ENCODE measurements around the gene PLRG1. TPM values are rescaled to one million over a fixed set of nuclear protein-coding genes. Genes with fewer than 3 reads are reported as not detected.
"Not testable (repeated sequence)": the region's sequence is repeated elsewhere in the genome, so short reads cannot be mapped to it uniquely, and the experiment has no call there.

The PLRG1 gene
- total and polyA plus RNA-seq, 2 of the 8 experiments (the other 6 are each of a cell fraction or from before 2014, with no cell fraction given) = 63.5 to 108 TPM

DNA sequence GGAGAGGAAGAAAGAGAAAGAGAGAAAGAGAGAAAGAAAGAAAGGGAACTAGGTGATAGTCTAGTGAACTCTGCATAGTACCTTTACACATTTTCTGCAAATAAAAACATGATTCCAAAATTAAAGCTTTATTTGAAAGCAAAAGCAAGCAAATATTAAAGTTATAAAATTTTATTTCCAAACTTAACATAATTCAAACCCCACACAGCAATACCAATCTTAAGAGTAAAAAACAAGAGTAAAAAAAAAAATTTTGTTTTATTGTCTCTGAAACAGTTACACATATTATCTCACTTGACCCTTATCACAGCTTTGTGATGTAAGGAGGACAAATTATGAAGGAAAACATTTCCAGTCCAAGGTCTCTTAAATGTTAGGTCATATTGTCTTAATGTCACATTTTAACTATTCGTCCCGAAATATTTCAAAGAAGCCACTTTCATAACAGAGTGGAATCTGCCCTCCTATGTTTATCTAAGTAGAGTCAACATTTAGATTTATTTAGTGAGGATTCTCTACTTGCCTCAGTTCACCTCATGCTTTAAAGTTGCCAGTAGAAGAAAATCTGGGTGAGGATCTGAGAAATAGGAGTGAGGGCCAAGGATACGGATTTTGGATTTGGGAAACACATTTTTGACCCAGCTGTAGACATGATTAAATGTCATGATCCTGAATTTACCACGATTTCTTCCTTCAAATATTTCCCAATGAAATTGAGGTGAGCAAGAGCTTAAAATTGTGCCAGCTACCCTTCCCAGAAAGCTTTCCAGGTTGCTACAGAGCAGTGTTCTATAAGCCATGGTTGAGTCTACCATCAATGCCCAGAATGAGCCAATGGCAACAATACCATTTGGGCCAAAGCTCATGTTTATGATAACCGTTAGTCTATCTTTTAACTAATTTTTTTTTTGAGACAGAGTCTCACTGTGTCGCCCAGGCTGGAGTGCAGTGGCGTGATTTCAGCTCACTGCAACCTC is 47.9 kb upstream of the PLRG1 start (continued):
- TF ChIP-seq, protein P1, sequence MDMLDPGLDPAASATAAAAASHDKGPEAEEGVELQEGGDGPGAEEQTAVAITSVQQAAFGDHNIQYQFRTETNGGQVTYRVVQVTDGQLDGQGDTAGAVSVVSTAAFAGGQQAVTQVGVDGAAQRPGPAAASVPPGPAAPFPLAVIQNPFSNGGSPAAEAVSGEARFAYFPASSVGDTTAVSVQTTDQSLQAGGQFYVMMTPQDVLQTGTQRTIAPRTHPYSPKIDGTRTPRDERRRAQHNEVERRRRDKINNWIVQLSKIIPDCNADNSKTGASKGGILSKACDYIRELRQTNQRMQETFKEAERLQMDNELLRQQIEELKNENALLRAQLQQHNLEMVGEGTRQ (IDR thresholded peaks at IDR 0.05; ENCODE audit: low read length) = no peak
- TF ChIP-seq RAD21 (IDR thresholded peaks at IDR 0.05 in 1 of 2, conservative IDR thresholded peaks at IDR 0.05 in 1 of 2; ENCODE audit: low read depth in 2 of 2, low read length in 2 of 2) = no peak
- no peak for TF ChIP-seq TAF7 (optimal IDR thresholded peaks at IDR 0.05; ENCODE audit: borderline replicate concordance, low read depth, low read length)
- TF ChIP-seq KDM5A (IDR thresholded peaks at IDR 0.05; ENCODE audit: low read length) = no peak

DNA sequence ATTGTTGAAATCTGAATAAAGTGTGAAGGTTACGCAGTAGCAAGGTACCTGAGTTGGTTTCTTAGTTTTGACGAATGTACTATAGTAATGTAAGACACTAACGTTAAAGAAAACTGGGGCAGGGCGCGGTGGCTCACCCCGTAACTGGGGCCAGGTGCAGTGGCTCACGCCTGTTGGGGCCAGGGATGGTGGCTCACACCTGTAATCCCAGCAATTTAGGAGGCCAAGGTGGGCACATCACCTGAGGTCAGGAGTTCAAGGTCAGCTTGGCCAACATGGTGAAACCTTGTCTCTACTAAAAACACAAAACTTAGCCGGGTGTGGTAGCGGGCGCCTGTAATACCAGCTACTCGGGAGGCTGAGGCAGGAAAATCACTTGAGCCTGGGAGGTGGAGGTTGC is 47.1 kb upstream of the PLRG1 start:
- H2AK5ac ChIP-seq (ENCODE audit: low read depth, low read length); H4K91ac ChIP-seq (replicated peaks; ENCODE audit: insufficient read length, low read length); H4K20me1 ChIP-seq (replicated peaks in 1 of 2; ENCODE audit: control insufficient read depth in 1 of 2, insufficient read depth in 2 of 2, low read length in 2 of 2); CTCF ChIA-PET (ENCODE audit: partially characterized antibody); H3K9me3 ChIP-seq (ENCODE audit: insufficient read depth in 2 of 2, low read depth in 1 of 2, low read length in 1 of 2); H3K4me3 ChIP-seq (ENCODE audit: extremely low read depth in 1 of 4, insufficient read depth in 2 of 4, low read depth in 3 of 4, low read length in 4 of 4); H3K79me2 ChIP-seq (ENCODE audit: control insufficient read depth in 1 of 2, insufficient read depth in 2 of 2, low read length in 2 of 2); H2BK15ac ChIP-seq (ENCODE audit: low read length); H3K79me1 ChIP-seq (ENCODE audit: low read depth, low read length); H3K18ac ChIP-seq (ENCODE audit: extremely low read depth, low read length); H3K9ac ChIP-seq (replicated peaks in 1 of 4; ENCODE audit: extremely low read depth in 1 of 4, low read depth in 3 of 4, low read length in 3 of 4); H3K56ac ChIP-seq (replicated peaks; ENCODE audit: insufficient read length, low read depth, low read length); H3K4me2 ChIP-seq (ENCODE audit: insufficient read depth in 1 of 2, low read depth in 2 of 2, low read length in 2 of 2); H2BK12ac ChIP-seq (ENCODE audit: low read depth, low read length); H3K14ac ChIP-seq (ENCODE audit: insufficient read length); H4K8ac ChIP-seq (ENCODE audit: extremely low read depth, insufficient read depth, low read length); H2BK20ac ChIP-seq (ENCODE audit: low read length); H2BK120ac ChIP-seq (replicated peaks; ENCODE audit: low read depth, low read length); DNase-seq (ENCODE audit: low read depth in 1 of 2, low spot score in 2 of 2); FAIRE-seq; H3K4me1 ChIP-seq (replicated peaks in 1 of 4; ENCODE audit: control insufficient read depth in 3 of 4, insufficient read depth in 4 of 4, low read length in 3 of 4); H3K36me3 ChIP-seq (ENCODE audit: control insufficient read depth in 2 of 4, insufficient read depth in 4 of 4, low read length in 3 of 4); POLR2A ChIA-PET (ENCODE audit: partially characterized antibody); H3K23me2 ChIP-seq (ENCODE audit: low read depth, low read length); H2BK5ac ChIP-seq (ENCODE audit: low read depth, low read length); H3K27me3 ChIP-seq (replicated peaks in 1 of 4; ENCODE audit: control insufficient read depth in 3 of 4, extremely low read depth in 1 of 4, insufficient read depth in 3 of 4, low read length in 3 of 4); H3K23ac ChIP-seq (ENCODE audit: insufficient read length); H2AFZ ChIP-seq (ENCODE audit: low read length); H4K5ac ChIP-seq (ENCODE audit: insufficient read length, low read depth, low read length); H3K27ac ChIP-seq (ENCODE audit: low read depth, low read length); H3K4ac ChIP-seq (replicated peaks; ENCODE audit: insufficient read length, low read depth, low read length): not testable (repeated sequence)
- WGBS, 2 experiments (ENCODE audit: extremely low coverage in 1 of 2, insufficient coverage in 1 of 2, insufficient read length in 1 of 2, insufficient replicate concordance in 2 of 2, low coverage in 1 of 2, low lambda C conversion rate in 2 of 2, missing lambda C conversion rate in 1 of 2) = 97% methylated on average over 11 of the region's 11 CpGs; no CpG with 5 or more reads in 1 of the 2 experiments

Measured in H1 (cell line).